Gastrocnemius medialis (tissue), 4 donors: ENCODE results near the gene EPHA5.

Source experiments
- POLR2A ChIP-seq, 2 donors: fragments of 450-650 bp; IDR thresholded peaks; one replicate each; pipeline ENCODE4 v1.6.1; 2017; ENCODE audit warnings: antibody characterized with exemption in 2 of 2, mild to moderate bottlenecking in 2 of 2, moderate library complexity in 2 of 2
- TF ChIP-seq, protein P1 (sequence below), 5 experiments: fragments of 450-650 bp in 3 of 5; fragments of 200-600 bp in 2 of 5; sonication (generic) in 2 of 5; IDR thresholded peaks in 4 of 5; conservative IDR thresholded peaks in 1 of 5; 1 replicate in 4 of 5; 2 replicates in 1 of 5; pipeline ENCODE4 v1.5.1; 2016 to 2019; ENCODE audit warnings: antibody characterized with exemption in 5 of 5, mild to moderate bottlenecking in 3 of 5, moderate library complexity in 3 of 5

DNA sequence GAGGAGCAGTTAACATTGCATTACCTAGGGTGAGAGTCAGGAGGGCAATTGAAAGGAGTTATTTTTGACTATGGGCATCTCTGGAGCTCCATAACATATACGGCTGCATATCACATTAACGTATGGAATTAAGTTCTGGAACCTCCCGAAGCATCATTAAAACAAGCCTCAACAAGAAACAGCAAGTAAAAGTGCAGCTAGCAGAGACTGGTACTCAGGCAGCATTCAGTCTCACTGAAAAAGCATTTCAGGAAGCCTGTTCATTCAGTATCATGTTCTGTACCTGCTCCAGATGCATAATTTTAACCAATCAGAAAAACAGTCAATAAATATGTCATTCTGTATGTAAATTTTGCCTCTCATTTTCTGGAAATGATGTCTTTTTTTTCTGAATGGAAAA, 299.6 kb downstream of the EPHA5 start:
- TF ChIP-seq, protein P1, sequence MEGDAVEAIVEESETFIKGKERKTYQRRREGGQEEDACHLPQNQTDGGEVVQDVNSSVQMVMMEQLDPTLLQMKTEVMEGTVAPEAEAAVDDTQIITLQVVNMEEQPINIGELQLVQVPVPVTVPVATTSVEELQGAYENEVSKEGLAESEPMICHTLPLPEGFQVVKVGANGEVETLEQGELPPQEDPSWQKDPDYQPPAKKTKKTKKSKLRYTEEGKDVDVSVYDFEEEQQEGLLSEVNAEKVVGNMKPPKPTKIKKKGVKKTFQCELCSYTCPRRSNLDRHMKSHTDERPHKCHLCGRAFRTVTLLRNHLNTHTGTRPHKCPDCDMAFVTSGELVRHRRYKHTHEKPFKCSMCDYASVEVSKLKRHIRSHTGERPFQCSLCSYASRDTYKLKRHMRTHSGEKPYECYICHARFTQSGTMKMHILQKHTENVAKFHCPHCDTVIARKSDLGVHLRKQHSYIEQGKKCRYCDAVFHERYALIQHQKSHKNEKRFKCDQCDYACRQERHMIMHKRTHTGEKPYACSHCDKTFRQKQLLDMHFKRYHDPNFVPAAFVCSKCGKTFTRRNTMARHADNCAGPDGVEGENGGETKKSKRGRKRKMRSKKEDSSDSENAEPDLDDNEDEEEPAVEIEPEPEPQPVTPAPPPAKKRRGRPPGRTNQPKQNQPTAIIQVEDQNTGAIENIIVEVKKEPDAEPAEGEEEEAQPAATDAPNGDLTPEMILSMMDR (IDR thresholded peaks at IDR 0.05 in 4 of 5, conservative IDR thresholded peaks at IDR 0.05 in 1 of 5) = no peak
- TF ChIP-seq POLR2A (IDR thresholded peaks at IDR 0.05) = no peak
